Thyroid gland (tissue), 4 donors: ENCODE measurements around the gene NUMBL.

Experiments
- CTCF ChIP-seq, 6 experiments: fragments of 200-600 bp in 3 of 6; fragments of 450-650 bp in 3 of 6; sonication (generic) in 3 of 6; IDR thresholded peaks; one replicate each; pipeline ENCODE4 v1.5.1; 2016 to 2019; ENCODE audit warnings: antibody characterized with exemption in 6 of 6, mild to moderate bottlenecking in 2 of 6, inconsistent platforms in 1 of 6, moderate library complexity in 1 of 6
- POLR2A ChIP-seq, 2 donors: fragments of 450-650 bp; IDR thresholded peaks; one replicate each; pipeline ENCODE4 v1.6.1; 2017; ENCODE audit warnings: antibody characterized with exemption in 2 of 2, mild to moderate bottlenecking in 2 of 2, moderate library complexity in 1 of 2

GRCh38 chr19:40677156-40677555 is 13.3 kb downstream of the NUMBL start:
- TF ChIP-seq CTCF (IDR thresholded peaks at IDR 0.05): no peak
- no peak for TF ChIP-seq POLR2A (IDR thresholded peaks at IDR 0.05)
